Gastrocnemius medialis (tissue), 4 donors: ENCODE data around the gene GREB1.

ENCODE experiments used
- CTCF ChIP-seq, 5 experiments: fragments of 450-650 bp in 3 of 5; fragments of 200-600 bp in 2 of 5; sonication (generic) in 2 of 5; IDR thresholded peaks in 4 of 5; conservative IDR thresholded peaks in 1 of 5; 1 replicate in 4 of 5; 2 replicates in 1 of 5; pipeline ENCODE4 v1.5.1; 2016 to 2019; ENCODE audit warnings: antibody characterized with exemption in 5 of 5, mild to moderate bottlenecking in 3 of 5, moderate library complexity in 3 of 5
- POLR2A ChIP-seq, 2 donors: fragments of 450-650 bp; IDR thresholded peaks; one replicate each; pipeline ENCODE4 v1.6.1; 2017; ENCODE audit warnings: antibody characterized with exemption in 2 of 2, mild to moderate bottlenecking in 2 of 2, moderate library complexity in 2 of 2

- TF ChIP-seq CTCF (IDR thresholded peaks at IDR 0.05 in 4 of 5, conservative IDR thresholded peaks at IDR 0.05 in 1 of 5) (no peak), POLR2A (IDR thresholded peaks at IDR 0.05) (no peak)
Observed at GRCh38 chr2:11579867-11580659, 46.2 kb downstream of the GREB1 start.
